Progenitor cell of endocrine pancreas (in vitro differentiated cells): ENCODE results near the gene WDR37. TPM values are rescaled to one million over a fixed set of nuclear protein-coding genes. Genes with fewer than 3 reads are reported as not detected.
"Not testable (repeated sequence)": the region's sequence is repeated elsewhere in the genome, so short reads cannot be mapped to it uniquely, and the experiment has no call there.

Experiments used
- DNase-seq: peaks from one replicate; pipeline ENCODE4 v3.0.0; 2021; ENCODE audit warnings: low spot score; ENCODE audit not compliant: unreplicated experiment
- H3K27ac Mint-ChIP-seq: 2 replicates; pipeline ENCODE4 v1.8.0; 2021; ENCODE audit warnings: mild to moderate bottlenecking, moderate library complexity, mixed read lengths
- H3K27me3 Mint-ChIP-seq: 2 replicates; pipeline ENCODE4 v1.8.0; 2021; ENCODE audit warnings: mixed read lengths
- H3K36me3 Mint-ChIP-seq: 2 replicates; pipeline ENCODE4 v1.8.0; 2022; ENCODE audit warnings: mixed read lengths; ENCODE audit not compliant: insufficient read depth
- H3K4me1 Mint-ChIP-seq: 2 replicates; pipeline ENCODE4 v1.8.0; 2021; ENCODE audit warnings: low read depth, mixed read lengths
- H3K4me3 Mint-ChIP-seq: 2 replicates; pipeline ENCODE4 v1.8.0; 2021; ENCODE audit warnings: low read depth, mild to moderate bottlenecking, moderate library complexity, mixed read lengths
- H3K9me3 Mint-ChIP-seq: 2 replicates; pipeline ENCODE4 v1.8.0; 2021; ENCODE audit warnings: low read depth, mixed read lengths
- total RNA-seq: library from RNA; stranded (reverse); gene quantifications from 2 replicates; pipeline ENCODE4 v1.2.1, GENCODE V29; 2021
- TF ChIP-seq, protein P1 (sequence below): fragments of 200-600 bp; sonication (generic); IDR thresholded peaks from one replicate; pipeline ENCODE4 v1.5.0; 2021; ENCODE audit warnings: antibody characterized with exemption, mild to moderate bottlenecking; ENCODE audit not compliant: unreplicated experiment

The WDR37 gene
- total RNA-seq, 1 donor from 2014 or later = 18.7 TPM

DNA sequence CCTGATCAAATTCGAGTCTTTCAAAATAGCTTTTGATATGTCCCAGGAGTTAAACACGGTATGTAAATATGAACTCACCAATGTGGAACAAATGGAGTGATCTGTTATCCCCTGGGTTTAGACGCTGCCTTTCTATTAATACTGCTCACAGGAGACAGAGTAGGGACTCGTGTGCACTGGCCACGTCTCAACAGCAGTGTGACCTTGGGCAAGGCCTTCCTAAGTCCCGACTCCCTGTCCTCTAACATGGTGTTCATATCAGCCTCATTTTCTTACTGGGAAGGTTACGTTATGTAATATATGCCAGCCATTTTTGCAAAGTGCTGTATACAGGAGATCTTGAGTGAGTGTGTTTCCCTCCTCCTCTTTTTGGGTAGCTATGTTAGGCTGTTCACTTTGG lies 1.8 kb downstream of the WDR37 start:
- Mint-ChIP-seq H3K4me3 (peak overlapping the region; percentile 95), H3K27ac (peak overlapping the region; percentile 88)
- TF ChIP-seq, protein P1, sequence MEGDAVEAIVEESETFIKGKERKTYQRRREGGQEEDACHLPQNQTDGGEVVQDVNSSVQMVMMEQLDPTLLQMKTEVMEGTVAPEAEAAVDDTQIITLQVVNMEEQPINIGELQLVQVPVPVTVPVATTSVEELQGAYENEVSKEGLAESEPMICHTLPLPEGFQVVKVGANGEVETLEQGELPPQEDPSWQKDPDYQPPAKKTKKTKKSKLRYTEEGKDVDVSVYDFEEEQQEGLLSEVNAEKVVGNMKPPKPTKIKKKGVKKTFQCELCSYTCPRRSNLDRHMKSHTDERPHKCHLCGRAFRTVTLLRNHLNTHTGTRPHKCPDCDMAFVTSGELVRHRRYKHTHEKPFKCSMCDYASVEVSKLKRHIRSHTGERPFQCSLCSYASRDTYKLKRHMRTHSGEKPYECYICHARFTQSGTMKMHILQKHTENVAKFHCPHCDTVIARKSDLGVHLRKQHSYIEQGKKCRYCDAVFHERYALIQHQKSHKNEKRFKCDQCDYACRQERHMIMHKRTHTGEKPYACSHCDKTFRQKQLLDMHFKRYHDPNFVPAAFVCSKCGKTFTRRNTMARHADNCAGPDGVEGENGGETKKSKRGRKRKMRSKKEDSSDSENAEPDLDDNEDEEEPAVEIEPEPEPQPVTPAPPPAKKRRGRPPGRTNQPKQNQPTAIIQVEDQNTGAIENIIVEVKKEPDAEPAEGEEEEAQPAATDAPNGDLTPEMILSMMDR = no peak

DNA sequence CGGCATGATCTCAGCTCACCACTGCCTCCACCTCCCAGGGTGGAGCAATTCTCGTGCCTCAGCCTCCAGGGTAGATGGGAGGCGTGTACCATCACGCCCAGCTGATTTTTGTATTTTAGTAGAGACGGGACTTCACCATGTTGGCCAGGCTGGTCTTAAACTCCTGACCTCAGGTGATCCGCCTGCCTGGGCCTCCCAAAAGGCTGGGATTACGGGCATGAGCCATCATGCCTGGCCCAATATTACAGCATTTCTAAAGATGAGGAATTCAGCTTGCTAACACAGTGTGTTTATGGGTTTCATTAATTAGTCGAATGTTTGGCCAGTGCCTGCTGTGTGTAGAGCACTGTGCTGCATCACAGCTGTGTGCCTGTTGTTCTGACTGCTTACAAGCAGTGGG lies 3.7 kb downstream of the WDR37 start:
- Mint-ChIP-seq H3K27ac (no peak overlapping the region), H3K27me3 (no peaks in the 10 kb centered on the region), H3K4me1 (peaks cover 31% of the 10 kb centered on the region), H3K9me3 (no peaks in the 10 kb centered on the region), H3K4me3 (no peak overlapping the region), H3K36me3 (peaks cover 8% of the 10 kb centered on the region)
- TF ChIP-seq, protein P1 = no peak
- DNase-seq = no peak

More for the DNA sequence above, 1.8 kb downstream of the WDR37 start:
- H3K9me3 Mint-ChIP-seq = no peaks in the 10 kb centered on the region
- peaks cover 4% of the 10 kb centered on the region for H3K36me3 Mint-ChIP-seq
- no peak for DNase-seq
- H3K27me3 Mint-ChIP-seq = no peaks in the 10 kb centered on the region
- peaks cover 27% of the 10 kb centered on the region for H3K4me1 Mint-ChIP-seq

DNA sequence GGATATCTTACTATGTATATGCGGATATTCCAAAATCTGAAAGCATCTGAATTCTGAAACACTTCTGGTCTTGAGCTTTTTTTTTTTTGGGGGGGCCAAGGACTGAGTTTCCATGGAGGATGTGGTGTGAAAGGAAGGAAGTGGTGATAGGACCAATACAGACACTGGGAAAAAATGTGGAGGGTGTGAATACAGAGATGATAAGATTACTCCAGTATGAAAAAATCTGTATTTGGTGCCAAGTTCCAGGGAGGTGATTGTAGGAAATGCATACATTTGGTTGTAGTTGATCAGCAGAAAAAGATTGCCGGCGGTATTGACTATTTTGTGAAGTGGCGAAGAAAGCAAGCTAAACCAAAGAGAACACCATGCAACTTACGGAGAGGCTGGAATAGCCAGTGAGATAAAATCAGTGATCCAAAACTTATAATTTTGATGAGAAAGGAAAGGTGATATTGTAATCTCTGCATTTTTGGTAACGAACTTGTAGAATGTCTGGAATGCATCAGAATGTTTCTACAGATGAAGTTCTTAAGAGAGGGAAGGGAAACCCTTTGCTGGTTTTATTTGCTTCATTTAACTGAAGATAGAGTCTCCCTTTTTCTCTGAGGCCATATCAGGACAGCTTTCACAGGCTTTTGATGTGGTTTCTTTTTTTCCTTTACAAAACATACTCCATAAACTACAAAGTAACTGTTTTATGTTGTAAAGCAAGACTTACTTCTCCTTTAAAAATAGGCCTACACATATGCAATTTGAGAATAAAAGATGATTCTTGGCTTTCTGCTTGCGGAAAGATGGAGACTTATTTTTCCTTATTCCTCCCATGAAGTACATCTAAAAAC lies 6.0 kb downstream of the WDR37 start:
- Mint-ChIP-seq H3K36me3 (peaks cover 9% of the 10 kb centered on the region), H3K27me3 (no peaks in the 10 kb centered on the region), H3K9me3 (peaks cover 3% of the 10 kb centered on the region), H3K4me3 (no peak overlapping the region), H3K27ac (peak overlapping the region; percentile 10), H3K4me1 (peaks cover 30% of the 10 kb centered on the region)
- TF ChIP-seq, protein P1 = no peak
- no peak for DNase-seq

DNA sequence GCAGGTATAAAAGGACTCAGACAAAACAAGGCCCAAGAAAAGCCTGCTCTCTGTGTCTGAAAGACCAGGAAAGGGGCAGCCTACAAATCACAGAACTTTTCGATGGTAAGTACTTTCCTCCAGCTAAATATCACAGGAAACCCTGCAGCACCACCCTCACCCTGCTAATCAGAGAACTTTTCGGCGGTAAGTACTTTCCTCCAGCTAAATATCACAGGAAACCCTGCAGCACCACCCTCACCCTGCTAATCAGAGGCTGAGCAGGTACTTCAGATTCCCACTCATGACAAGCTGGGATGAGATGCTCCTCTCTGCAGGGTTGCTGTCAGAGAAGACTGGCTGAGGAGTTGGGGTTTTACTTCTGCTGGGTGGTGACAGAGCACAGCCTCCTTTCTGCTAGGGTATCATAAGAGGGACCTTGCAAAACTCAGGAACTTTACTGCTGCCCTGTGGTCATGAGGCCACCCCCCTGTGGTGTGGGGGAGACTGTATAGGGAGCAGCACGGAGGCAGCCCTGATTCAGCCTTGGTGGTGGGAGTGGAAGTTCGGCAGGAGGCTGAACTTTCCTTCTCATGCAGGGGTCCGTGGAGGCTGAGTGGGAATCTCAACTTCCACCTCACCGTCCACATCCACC lies 7.2 kb downstream of the WDR37 start:
- H3K27ac Mint-ChIP-seq = no peak overlapping the region
- H3K4me1 Mint-ChIP-seq = peaks cover 19% of the 10 kb centered on the region
- peaks cover 3% of the 10 kb centered on the region for H3K9me3 Mint-ChIP-seq
- TF ChIP-seq, protein P1 = no peak
- no peaks in the 10 kb centered on the region for H3K27me3 Mint-ChIP-seq
- no peak overlapping the region for H3K4me3 Mint-ChIP-seq
- H3K36me3 Mint-ChIP-seq = peaks cover 12% of the 10 kb centered on the region
- no peak for DNase-seq

DNA sequence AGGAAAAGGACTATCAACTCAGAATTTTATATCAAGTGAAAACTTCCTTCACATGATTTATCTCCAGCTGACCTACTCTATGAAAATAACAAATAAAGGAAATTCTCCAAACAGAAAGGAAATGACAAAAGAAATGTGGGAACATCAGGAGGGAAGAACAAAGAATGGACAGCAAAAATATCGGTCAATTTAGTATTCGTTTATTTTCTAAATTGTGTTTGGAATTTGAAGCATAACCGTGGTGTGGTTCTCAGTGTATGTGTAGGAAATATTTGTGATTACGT lies 8.7 kb downstream of the WDR37 start:
- Mint-ChIP-seq H3K36me3 (peaks cover 12% of the 10 kb centered on the region), H3K4me1 (peaks cover 19% of the 10 kb centered on the region), H3K27me3 (no peaks in the 10 kb centered on the region), H3K27ac (no peak overlapping the region), H3K9me3 (peaks cover 3% of the 10 kb centered on the region), H3K4me3 (no peak overlapping the region)
- TF ChIP-seq, protein P1 = no peak
- DNase-seq = no peak

DNA sequence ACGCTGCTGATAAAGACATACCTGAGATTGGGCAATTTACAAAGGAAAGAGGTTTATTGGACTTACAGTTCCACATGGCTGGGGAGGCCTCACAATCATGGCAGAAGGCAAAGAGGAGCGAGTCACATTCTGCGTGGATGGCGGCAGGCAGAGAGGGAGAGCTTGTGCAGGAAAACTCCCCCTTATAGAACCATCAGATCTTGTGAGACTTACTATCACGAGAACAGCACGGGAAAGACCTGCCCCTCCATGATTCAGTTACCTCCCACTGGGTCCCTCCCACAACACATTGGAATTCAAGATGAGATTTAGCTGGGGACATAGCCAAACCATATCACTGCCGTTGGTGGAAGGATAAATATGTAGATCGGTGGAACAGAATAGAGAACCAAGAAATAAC lies 10.5 kb downstream of the WDR37 start:
- not testable (repeated sequence) for H3K27me3 Mint-ChIP-seq, DNase-seq, H3K9me3 Mint-ChIP-seq, H3K4me3 Mint-ChIP-seq, H3K27ac Mint-ChIP-seq
- H3K36me3 Mint-ChIP-seq = peaks cover 12% of the 10 kb centered on the region
- H3K4me1 Mint-ChIP-seq = peaks cover 19% of the 10 kb centered on the region
